GM23338 (cell line): Measurements from ENCODE around the gene OXT. TPM values are rescaled to one million over a fixed set of nuclear protein-coding genes. Genes with fewer than 3 reads are reported as not detected.

Source experiments
- ATAC-seq: fragments of 200-7000 bp; cut with Tn5 transposase; 3 replicates; pipeline ENCODE4 v1.9.1; 2020
- DNase-seq: peaks from one replicate; pipeline ENCODE4 v3.0.0-alpha.2; 2015; ENCODE audit warnings: low spot score
- H2AFZ ChIP-seq: fragments of 200-600 bp; sonication (generic); 2 replicates; pipeline ENCODE4 v1.8.0; 2016; ENCODE audit warnings: antibody characterized with exemption, mild to moderate bottlenecking, moderate library complexity
- H3F3A ChIP-seq: fragments of 200-600 bp; sonication (generic); replicated peaks from 2 replicates; pipeline ENCODE4 v1.8.0; 2017; ENCODE audit warnings: antibody characterized with exemption, mixed run types, low read depth
- H3K27ac ChIP-seq: fragments of 200-600 bp; sonication (generic); 2 replicates; pipeline ENCODE4 v1.6.1; 2016; ENCODE audit warnings: low read depth
- H3K27me3 ChIP-seq: fragments of 200-600 bp; sonication (generic); 2 replicates; pipeline ENCODE4 v1.8.0; 2016; ENCODE audit warnings: mild to moderate bottlenecking, mixed run types, moderate library complexity; ENCODE audit not compliant: insufficient read depth
- H3K36me3 ChIP-seq: fragments of 200-600 bp; sonication (generic); 2 replicates; pipeline ENCODE4 v1.8.0; 2016; ENCODE audit warnings: mild to moderate bottlenecking; ENCODE audit not compliant: insufficient read depth
- H3K4me1 ChIP-seq: fragments of 200-600 bp; sonication (generic); 2 replicates; pipeline ENCODE4 v1.8.0; 2016; ENCODE audit warnings: mild to moderate bottlenecking, moderate library complexity; ENCODE audit not compliant: insufficient read depth
- H3K4me2 ChIP-seq: fragments of 200-600 bp; sonication (generic); 2 replicates; pipeline ENCODE4 v1.7.1; 2017; ENCODE audit warnings: mixed run types
- H3K4me3 ChIP-seq: fragments of 200-600 bp; sonication (generic); 2 replicates; pipeline ENCODE4 v1.6.1; 2016; ENCODE audit warnings: mixed run types
- H3K79me2 ChIP-seq: fragments of 200-600 bp; sonication (generic); replicated peaks from 2 replicates; pipeline ENCODE4 v1.8.0; 2017; ENCODE audit warnings: mild to moderate bottlenecking; ENCODE audit not compliant: insufficient read depth
- H3K9me2 ChIP-seq: fragments of 200-600 bp; sonication (generic); 2 replicates; pipeline ENCODE4 v1.8.0; 2017; ENCODE audit not compliant: insufficient read depth
- H4K20me1 ChIP-seq: fragments of 200-600 bp; sonication (generic); replicated peaks from 2 replicates; pipeline ENCODE4 v1.8.0; 2017; ENCODE audit warnings: mild to moderate bottlenecking; ENCODE audit not compliant: insufficient read depth
- H3K27ac Mint-ChIP-seq: 2 replicates; pipeline ENCODE4 v1.8.0; 2020; ENCODE audit warnings: inconsistent platforms, mild to moderate bottlenecking, moderate library complexity, mixed read lengths
- H3K27me3 Mint-ChIP-seq: 3 replicates; pipeline ENCODE4 v1.8.0; 2022; ENCODE audit warnings: low read depth, mild to moderate bottlenecking, moderate library complexity, mixed read lengths, inconsistent platforms; ENCODE audit not compliant: insufficient read depth, poor library complexity
- H3K36me3 Mint-ChIP-seq: 3 replicates; pipeline ENCODE4 v1.8.0; 2021; ENCODE audit warnings: low read depth, mild to moderate bottlenecking, inconsistent platforms, moderate library complexity, mixed read lengths
- H3K4me1 Mint-ChIP-seq: 3 replicates; pipeline ENCODE4 v1.8.0; 2020; ENCODE audit warnings: mild to moderate bottlenecking, inconsistent platforms, mixed read lengths
- H3K4me3 Mint-ChIP-seq: 3 replicates; pipeline ENCODE4 v1.8.0; 2021; ENCODE audit warnings: moderate library complexity, mild to moderate bottlenecking, inconsistent platforms, mixed read lengths
- H3K9me3 Mint-ChIP-seq: 3 replicates; pipeline ENCODE4 v1.8.0; 2020; ENCODE audit warnings: moderate library complexity, mild to moderate bottlenecking, inconsistent platforms, mixed read lengths
- CREB1 ChIP-seq: fragments of 250-450 bp; sonication (Bioruptor Pico); IDR thresholded peaks from 2 replicates; pipeline ENCODE4 v1.5.0; 2020; ENCODE audit warnings: low read depth, mild to moderate bottlenecking, moderate library complexity
- EZH2 ChIP-seq: fragments of 200-600 bp; sonication (generic); IDR thresholded peaks from one replicate; pipeline ENCODE4 v1.8.0; 2017; ENCODE audit warnings: antibody characterized with exemption, mild to moderate bottlenecking, low read depth; ENCODE audit not compliant: unreplicated experiment
- EZH2phosphoT487 ChIP-seq: fragments of 200-600 bp; sonication (generic); IDR thresholded peaks from one replicate; pipeline ENCODE4 v1.8.1; 2018; ENCODE audit warnings: antibody characterized with exemption; ENCODE audit not compliant: unreplicated experiment
- JUNB ChIP-seq: IDR thresholded peaks from one replicate; pipeline ENCODE4 v1.6.1; 2016; ENCODE audit warnings: antibody characterized with exemption; ENCODE audit not compliant: unreplicated experiment
- NANOG ChIP-seq: IDR thresholded peaks from 2 replicates; pipeline ENCODE4 v1.6.1; 2016; ENCODE audit warnings: antibody characterized with exemption, borderline replicate concordance
- STAT1 ChIP-seq: IDR thresholded peaks from one replicate; pipeline ENCODE4 v1.6.1; 2016; ENCODE audit warnings: antibody characterized with exemption; ENCODE audit not compliant: unreplicated experiment
- ZNF331 ChIP-seq: fragments of 250-450 bp; sonication (Bioruptor Pico); IDR thresholded peaks from 2 replicates; pipeline ENCODE4 v1.5.0; 2020; ENCODE audit warnings: low read depth, mild to moderate bottlenecking, moderate library complexity
- polyA plus RNA-seq: library from polyadenylated mRNA; unstranded; fragments of >200 nt; fragmentation: Nextera tagmentation; extraction: Ambion mirVana; gene quantifications from 2 replicates; pipeline ENCODE4 v1.2.1, GENCODE V29; 2016
- total RNA-seq: library from RNA; depleted of rRNA; stranded (reverse); fragments of >200 nt; shearing (Covaris generic); gene quantifications from 2 replicates; pipeline ENCODE4 v1.2.3, GENCODE V29; 2014
- TF ChIP-seq, protein P1 (sequence below), 2 experiments: fragments of 200-600 bp in 1 of 2; sonication (generic) in 1 of 2; conservative IDR thresholded peaks; 2 replicates each; pipeline versions ENCODE4 v1.5.1 to v1.6.1; 2016 to 2017; ENCODE audit warnings: antibody characterized with exemption in 2 of 2, low read depth in 2 of 2, mild to moderate bottlenecking in 2 of 2, moderate library complexity in 1 of 2
- TF ChIP-seq, protein P2 (sequence below): IDR thresholded peaks from 2 replicates; pipeline ENCODE4 v1.6.1; 2016; ENCODE audit warnings: antibody characterized with exemption

Gene OXT
- total and polyA plus RNA-seq, 2 experiments from 2014 or later: 1.5 TPM; not detected in 1

DNA sequence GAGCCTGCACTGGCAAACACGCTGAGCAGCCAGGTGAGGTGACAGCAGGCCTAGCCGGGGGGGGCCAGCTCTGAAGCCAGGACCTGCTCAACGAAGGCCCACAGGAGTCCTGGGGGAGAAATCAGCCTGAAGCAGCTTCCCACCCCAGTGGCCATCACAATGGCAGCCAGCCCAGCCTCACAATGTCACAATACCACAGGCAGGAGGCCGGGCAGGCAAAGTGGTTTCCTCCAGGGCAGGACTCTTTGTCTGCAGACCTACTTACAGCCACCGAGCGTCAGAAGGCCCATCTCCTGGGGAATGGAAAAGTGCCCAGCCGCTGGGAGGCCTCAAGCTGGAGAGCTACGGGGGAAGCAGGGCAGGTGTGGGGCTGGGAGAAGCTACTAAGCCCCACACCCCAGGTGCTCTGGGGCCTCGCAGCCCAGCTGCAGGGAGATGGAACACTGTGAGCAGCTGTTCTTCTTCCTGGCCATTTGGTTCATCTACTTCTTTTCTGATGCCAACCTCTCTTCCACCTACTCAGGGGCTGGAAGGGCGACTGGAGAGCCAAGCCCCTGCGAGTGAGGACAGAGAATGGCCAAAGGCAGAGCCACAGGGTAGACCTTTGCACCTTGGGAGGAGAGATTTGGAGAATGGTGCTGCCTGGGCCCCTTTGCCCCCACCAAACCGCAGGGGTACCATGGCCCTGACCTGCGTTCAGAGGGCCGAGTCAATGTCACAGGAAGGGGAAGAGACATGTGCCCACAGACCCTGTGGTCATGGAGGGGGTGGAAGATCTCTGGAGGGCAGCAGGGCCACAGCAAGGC lies 35.4 kb downstream of the OXT start:
- Histone ChIP-seq H3K79me2 (no peaks in the 10 kb centered on the region), H3K4me1 (no peaks in the 10 kb centered on the region), H3K9me2 (no peaks in the 10 kb centered on the region), H2AFZ (no peak overlapping the region), H3K27me3 (no peaks in the 10 kb centered on the region), H3K4me3 (no peak overlapping the region), H4K20me1 (no peaks in the 10 kb centered on the region), H3K27ac (no peak overlapping the region), H3K4me2 (no peak overlapping the region), H3K36me3 (no peaks in the 10 kb centered on the region), H3F3A (no peaks in the 10 kb centered on the region)
- no peaks in the 10 kb centered on the region for H3K36me3 Mint-ChIP-seq
- peak overlapping the region; percentile 83; the same call in 1 of the 2 replicates for H3K27ac Mint-ChIP-seq
- peaks cover 10% of the 10 kb centered on the region for H3K27me3 Mint-ChIP-seq
- H3K4me3 Mint-ChIP-seq: no peak overlapping the region
- TF ChIP-seq EZH2phosphoT487 (no peak), ZNF331 (CRISPR knock-in tag) (no peak), STAT1 (no peak), CREB1 (CRISPR knock-in tag) (no peak), EZH2 (no peak)
- TF ChIP-seq, protein P1, sequence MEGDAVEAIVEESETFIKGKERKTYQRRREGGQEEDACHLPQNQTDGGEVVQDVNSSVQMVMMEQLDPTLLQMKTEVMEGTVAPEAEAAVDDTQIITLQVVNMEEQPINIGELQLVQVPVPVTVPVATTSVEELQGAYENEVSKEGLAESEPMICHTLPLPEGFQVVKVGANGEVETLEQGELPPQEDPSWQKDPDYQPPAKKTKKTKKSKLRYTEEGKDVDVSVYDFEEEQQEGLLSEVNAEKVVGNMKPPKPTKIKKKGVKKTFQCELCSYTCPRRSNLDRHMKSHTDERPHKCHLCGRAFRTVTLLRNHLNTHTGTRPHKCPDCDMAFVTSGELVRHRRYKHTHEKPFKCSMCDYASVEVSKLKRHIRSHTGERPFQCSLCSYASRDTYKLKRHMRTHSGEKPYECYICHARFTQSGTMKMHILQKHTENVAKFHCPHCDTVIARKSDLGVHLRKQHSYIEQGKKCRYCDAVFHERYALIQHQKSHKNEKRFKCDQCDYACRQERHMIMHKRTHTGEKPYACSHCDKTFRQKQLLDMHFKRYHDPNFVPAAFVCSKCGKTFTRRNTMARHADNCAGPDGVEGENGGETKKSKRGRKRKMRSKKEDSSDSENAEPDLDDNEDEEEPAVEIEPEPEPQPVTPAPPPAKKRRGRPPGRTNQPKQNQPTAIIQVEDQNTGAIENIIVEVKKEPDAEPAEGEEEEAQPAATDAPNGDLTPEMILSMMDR (conservative IDR thresholded peaks at IDR 0.05; ENCODE audit: low read depth in 2 of 2): no peak
- TF ChIP-seq, protein P2, sequence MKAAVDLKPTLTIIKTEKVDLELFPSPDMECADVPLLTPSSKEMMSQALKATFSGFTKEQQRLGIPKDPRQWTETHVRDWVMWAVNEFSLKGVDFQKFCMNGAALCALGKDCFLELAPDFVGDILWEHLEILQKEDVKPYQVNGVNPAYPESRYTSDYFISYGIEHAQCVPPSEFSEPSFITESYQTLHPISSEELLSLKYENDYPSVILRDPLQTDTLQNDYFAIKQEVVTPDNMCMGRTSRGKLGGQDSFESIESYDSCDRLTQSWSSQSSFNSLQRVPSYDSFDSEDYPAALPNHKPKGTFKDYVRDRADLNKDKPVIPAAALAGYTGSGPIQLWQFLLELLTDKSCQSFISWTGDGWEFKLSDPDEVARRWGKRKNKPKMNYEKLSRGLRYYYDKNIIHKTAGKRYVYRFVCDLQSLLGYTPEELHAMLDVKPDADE: no peak
- no peaks in the 10 kb centered on the region for H3K9me3 Mint-ChIP-seq
- DNase-seq (peak; percentile 27), ATAC-seq (peak; percentile 72)
- peaks cover 12% of the 10 kb centered on the region for H3K4me1 Mint-ChIP-seq

DNA sequence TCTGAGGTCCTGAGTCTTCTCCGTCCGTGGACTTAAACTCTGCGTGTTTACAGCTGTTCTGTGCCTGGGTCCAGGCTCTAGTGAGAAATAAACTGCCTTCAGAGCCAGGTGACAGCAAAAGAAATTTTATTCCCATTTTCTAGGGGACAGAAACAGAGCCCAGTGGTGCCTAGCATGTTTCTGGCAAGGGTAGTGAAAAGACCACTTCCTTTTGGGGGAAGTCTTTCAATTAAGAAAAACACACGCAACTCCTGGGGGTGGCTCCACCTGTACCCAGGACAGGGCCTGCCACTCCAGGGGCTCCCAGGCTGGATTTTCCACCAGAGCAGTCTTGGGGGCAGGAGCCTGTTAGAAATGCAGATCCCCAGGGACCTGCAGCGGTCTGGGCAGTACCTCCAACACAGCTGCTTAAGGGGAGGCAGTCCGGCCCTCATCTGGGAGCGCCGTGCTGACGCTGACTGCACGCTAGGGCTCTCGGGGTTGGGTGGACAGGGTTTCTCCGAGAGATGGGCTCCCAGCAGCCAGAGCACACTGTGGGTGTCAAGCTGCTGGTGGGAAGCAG lies 36.1 kb downstream of the OXT start:
- Histone ChIP-seq H2AFZ (no peak overlapping the region), H3K4me3 (no peak overlapping the region), H3K4me1 (no peaks in the 10 kb centered on the region), H3K4me2 (no peak overlapping the region), H3F3A (no peaks in the 10 kb centered on the region), H4K20me1 (no peaks in the 10 kb centered on the region), H3K9me2 (no peaks in the 10 kb centered on the region), H3K79me2 (no peaks in the 10 kb centered on the region), H3K27me3 (no peaks in the 10 kb centered on the region), H3K27ac (no peak overlapping the region), H3K36me3 (no peaks in the 10 kb centered on the region)
- H3K36me3 Mint-ChIP-seq: no peaks in the 10 kb centered on the region
- ATAC-seq (no peak), DNase-seq (no peak)
- no peak for TF ChIP-seq JUNB
- no peak for TF ChIP-seq STAT1
- TF ChIP-seq NANOG: no peak
- no peak for TF ChIP-seq ZNF331 (CRISPR knock-in tag)
- no peak for TF ChIP-seq EZH2phosphoT487
- TF ChIP-seq, protein P1 (conservative IDR thresholded peaks at IDR 0.05; ENCODE audit: low read depth in 2 of 2): no peak
- no peak for TF ChIP-seq EZH2
- H3K4me1 Mint-ChIP-seq: peaks cover 12% of the 10 kb centered on the region
- H3K27ac Mint-ChIP-seq: 0 out of 2 replicates have a peak overlapping the region, but pooled peaks have one; percentile 83
- H3K9me3 Mint-ChIP-seq: no peaks in the 10 kb centered on the region
- H3K4me3 Mint-ChIP-seq: no peak overlapping the region
- peaks cover 8% of the 10 kb centered on the region for H3K27me3 Mint-ChIP-seq
